RPMI7951 (cell line): ENCODE results near the gene DOC2B. TPM values are rescaled to one million over a fixed set of nuclear protein-coding genes. Genes with fewer than 3 reads are reported as not detected.
"Not testable (repeated sequence)": the region's sequence is repeated elsewhere in the genome, so short reads cannot be mapped to it uniquely, and the experiment has no call there.

ENCODE experiments used
- DNase-seq: peaks from one replicate; pipeline ENCODE4 v3.0.0-alpha.2; 2012; ENCODE audit warnings: low read depth
- total RNA-seq: library from RNA; depleted of rRNA; stranded (reverse); fragments of >200 nt; shearing (Covaris generic); gene quantifications from 2 replicates; pipeline ENCODE4 v1.2.3, GENCODE V29; 2014; rRNA removed

Gene DOC2B
- not detected in 2 replicates for total RNA-seq

GRCh38 chr17:181245-182049 is at the start of gene DOC2B:
DOC2B (minus strand) TSS chr17:181650; CDS start chr17:181479, 171 bp downstream.
- no peak for DNase-seq

GRCh38 chr17:230395-230770 is 48.9 kb upstream of the DOC2B start:
- DNase-seq: no peak

GRCh38 chr17:229709-230394 is 48.4 kb upstream of the DOC2B start:
- DNase-seq: no peak

- no peak for DNase-seq
Measured at GRCh38 chr17:228951-229708, 47.7 kb upstream of the DOC2B start.

- DNase-seq: no peak
Measured at GRCh38 chr17:227946-228615, 46.6 kb upstream of the DOC2B start.

GRCh38 chr17:227078-227945 is 45.9 kb upstream of the DOC2B start:
- DNase-seq: no peak

GRCh38 chr17:226108-227077 is 44.9 kb upstream of the DOC2B start:
- no peak for DNase-seq

- no peak for DNase-seq
Measured at GRCh38 chr17:225551-225950, 44.1 kb upstream of the DOC2B start.

- DNase-seq: not testable (repeated sequence)
Measured at GRCh38 chr17:224576-224975, 43.1 kb upstream of the DOC2B start.

GRCh38 chr17:223723-224471 is 42.4 kb upstream of the DOC2B start:
- no peak for DNase-seq

- DNase-seq: no peak
Measured at GRCh38 chr17:222172-222571, 40.7 kb upstream of the DOC2B start.

GRCh38 chr17:219696-220095 is 38.2 kb upstream of the DOC2B start:
- no peak for DNase-seq

GRCh38 chr17:218432-219110 is 37.1 kb upstream of the DOC2B start:
- no peak for DNase-seq

GRCh38 chr17:216625-217024 is 35.2 kb upstream of the DOC2B start:
- DNase-seq: no peak

- not testable (repeated sequence) for DNase-seq
Measured at GRCh38 chr17:215563-216478, 34.4 kb upstream of the DOC2B start.

GRCh38 chr17:214881-215331 is 33.5 kb upstream of the DOC2B start:
- DNase-seq: no peak
